ENCODE measurements around the gene PROB1.

PROB1 gene

DNA sequence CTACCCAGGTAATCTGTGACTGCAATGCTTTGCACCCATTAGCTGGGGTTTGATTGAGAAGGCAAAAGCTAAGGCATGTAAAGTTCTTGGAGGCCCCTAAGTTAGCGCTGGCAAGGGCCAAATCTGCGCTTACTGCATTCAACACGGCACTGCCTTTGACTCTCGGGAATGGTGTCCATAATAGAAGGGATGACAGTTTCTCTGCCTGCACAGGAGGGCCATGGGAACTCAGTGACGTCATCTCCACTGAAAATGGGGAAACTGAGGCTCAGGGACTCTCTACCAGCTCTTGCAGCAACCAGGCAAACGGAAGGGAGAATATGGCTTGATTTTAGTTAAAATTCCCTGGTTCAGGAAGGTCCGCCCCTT is 8.5 kb upstream of the PROB1 start:
- TF ChIP-seq ZFX (IDR thresholded peaks at IDR 0.05): no peak
- TF ChIP-seq, protein P1, sequence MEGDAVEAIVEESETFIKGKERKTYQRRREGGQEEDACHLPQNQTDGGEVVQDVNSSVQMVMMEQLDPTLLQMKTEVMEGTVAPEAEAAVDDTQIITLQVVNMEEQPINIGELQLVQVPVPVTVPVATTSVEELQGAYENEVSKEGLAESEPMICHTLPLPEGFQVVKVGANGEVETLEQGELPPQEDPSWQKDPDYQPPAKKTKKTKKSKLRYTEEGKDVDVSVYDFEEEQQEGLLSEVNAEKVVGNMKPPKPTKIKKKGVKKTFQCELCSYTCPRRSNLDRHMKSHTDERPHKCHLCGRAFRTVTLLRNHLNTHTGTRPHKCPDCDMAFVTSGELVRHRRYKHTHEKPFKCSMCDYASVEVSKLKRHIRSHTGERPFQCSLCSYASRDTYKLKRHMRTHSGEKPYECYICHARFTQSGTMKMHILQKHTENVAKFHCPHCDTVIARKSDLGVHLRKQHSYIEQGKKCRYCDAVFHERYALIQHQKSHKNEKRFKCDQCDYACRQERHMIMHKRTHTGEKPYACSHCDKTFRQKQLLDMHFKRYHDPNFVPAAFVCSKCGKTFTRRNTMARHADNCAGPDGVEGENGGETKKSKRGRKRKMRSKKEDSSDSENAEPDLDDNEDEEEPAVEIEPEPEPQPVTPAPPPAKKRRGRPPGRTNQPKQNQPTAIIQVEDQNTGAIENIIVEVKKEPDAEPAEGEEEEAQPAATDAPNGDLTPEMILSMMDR (conservative IDR thresholded peaks at IDR 0.05): no peak
- H3K27ac ChIP-seq: peak overlapping the region; percentile 72

DNA sequence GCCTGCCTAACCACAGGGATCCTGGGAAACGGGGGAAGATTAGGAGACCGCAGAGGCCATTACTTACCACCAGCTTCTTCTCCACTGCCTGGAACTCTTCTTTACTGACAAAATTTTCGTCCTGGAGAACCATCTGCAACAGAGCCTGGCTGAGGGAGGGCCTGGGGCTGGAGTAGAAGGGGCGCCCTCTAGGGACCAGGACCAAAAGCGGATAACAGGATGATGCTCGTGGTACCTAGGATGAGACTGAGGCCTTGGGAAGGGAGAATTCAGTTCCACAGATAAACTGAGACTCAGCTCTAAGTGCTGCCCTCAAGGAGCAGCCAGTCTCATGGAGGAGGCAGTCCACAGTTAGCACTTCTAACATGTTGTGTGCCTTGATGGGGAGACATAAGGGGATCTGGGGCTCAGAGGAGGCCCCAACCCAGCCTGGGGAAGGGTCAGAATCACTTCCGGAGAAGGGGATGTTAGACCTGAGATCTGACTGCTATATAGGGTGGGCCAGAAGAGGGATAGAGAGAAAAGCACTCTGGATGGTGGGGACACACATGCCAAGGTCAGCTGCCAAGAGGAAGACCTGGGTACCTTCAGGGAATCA is 7.8 kb upstream of the PROB1 start:
- peak overlapping the region; percentile 72 for H3K27ac ChIP-seq
- TF ChIP-seq, protein P1 (conservative IDR thresholded peaks at IDR 0.05): peak; percentile 72
- no peak for TF ChIP-seq ZFX (IDR thresholded peaks at IDR 0.05)

DNA sequence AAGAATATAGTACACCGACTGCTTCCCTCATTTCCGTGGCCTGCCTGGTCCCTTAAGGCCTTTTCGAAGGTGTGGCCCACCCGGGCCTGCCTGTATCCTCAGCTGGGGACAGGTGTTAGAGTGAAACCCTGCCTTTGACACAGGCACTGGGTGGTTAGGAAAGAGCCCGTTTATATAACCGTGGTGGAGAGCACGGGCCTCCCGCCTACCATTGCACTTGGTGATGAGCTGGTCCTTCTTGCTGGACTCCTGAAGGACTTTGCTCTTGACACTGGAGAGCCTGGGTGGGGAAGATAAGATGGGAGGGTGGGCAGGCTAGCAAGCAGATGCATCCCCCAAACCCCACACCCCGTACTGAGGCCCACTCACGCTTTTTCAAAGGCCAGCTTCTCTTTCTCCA is 6.6 kb upstream of the PROB1 start:
- TF ChIP-seq, protein P1 (conservative IDR thresholded peaks at IDR 0.05): no peak
- no peak for TF ChIP-seq ZFX (IDR thresholded peaks at IDR 0.05)
- no peak overlapping the region for H3K27ac ChIP-seq

DNA sequence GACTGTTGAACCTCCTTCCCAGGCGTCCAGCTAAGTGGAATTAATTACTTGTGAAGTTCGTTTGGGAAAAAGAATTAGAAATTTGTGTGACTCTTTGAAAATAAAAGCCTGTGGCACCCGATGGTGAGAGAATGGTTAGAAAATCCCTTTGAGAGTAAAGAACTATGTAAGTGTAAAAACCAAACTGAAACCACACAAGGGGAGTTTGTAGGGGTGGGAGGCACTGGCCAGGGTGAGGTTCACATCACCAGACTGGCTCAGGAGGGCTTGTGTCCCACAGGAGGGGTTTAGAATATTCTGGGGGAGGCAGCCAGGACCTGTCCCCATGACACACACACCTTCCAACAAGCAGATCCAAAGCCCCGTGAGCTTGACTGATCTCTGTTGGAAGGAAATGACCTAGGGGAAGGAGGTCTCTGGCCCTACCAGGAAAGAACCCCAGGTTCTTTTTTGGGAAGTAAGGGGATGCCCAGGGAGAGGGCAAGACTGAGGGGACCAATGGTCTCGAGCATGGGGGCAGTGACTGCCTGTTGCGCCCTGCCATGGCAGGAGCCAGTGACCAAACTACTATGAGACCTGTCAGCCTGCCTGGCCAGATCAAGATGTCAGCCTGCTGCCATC is 4.7 kb upstream of the PROB1 start:
- TF ChIP-seq, protein P1 (conservative IDR thresholded peaks at IDR 0.05): no peak
- TF ChIP-seq ZFX (IDR thresholded peaks at IDR 0.05): no peak
- no peak overlapping the region for H3K27ac ChIP-seq

DNA sequence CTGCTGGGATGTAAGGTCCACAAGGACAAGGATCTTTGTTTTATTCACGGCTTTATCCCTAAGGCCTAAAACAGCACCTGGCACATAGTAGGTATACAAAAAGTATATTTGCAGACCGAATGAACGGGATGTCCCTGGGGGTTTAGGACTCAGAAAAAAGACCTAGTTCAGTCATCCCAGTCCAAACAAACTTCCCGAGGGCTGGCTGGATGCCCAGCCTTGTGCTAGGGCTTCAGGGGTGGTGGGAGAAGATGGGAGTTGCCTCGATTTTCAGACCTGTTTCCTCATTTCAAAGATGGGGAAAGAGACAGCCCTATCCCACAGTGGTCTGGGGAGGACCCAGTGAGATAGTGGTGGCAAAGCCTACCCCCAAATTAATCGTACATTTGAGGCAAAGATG is 3.0 kb upstream of the PROB1 start:
- H3K27ac ChIP-seq: no peak overlapping the region
- no peak for TF ChIP-seq ZFX (IDR thresholded peaks at IDR 0.05)
- TF ChIP-seq, protein P1 (conservative IDR thresholded peaks at IDR 0.05): no peak

DNA sequence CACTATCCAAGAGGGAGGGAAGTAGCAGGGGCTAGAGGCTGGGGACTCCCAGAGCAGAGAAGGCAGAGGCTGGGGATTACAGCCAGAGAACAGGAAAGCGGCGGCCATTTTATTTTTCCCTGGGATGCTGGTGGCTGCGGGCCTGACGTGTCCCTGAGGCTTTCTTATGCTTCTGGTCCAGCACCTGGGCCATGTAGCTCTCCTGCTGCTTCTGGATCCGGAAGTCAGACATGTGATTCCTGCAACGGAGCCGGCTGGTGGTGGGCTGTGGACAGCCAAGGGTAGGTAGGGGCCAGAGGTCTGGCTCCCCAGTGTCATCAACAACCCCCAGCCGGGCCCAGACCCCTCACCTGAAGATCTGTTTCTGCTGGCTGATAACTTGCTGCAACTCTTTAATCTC is 1.8 kb upstream of the PROB1 start:
- no peak overlapping the region for H3K27ac ChIP-seq
- no peak for TF ChIP-seq ZFX (IDR thresholded peaks at IDR 0.05)
- TF ChIP-seq, protein P1 (conservative IDR thresholded peaks at IDR 0.05): no peak

DNA sequence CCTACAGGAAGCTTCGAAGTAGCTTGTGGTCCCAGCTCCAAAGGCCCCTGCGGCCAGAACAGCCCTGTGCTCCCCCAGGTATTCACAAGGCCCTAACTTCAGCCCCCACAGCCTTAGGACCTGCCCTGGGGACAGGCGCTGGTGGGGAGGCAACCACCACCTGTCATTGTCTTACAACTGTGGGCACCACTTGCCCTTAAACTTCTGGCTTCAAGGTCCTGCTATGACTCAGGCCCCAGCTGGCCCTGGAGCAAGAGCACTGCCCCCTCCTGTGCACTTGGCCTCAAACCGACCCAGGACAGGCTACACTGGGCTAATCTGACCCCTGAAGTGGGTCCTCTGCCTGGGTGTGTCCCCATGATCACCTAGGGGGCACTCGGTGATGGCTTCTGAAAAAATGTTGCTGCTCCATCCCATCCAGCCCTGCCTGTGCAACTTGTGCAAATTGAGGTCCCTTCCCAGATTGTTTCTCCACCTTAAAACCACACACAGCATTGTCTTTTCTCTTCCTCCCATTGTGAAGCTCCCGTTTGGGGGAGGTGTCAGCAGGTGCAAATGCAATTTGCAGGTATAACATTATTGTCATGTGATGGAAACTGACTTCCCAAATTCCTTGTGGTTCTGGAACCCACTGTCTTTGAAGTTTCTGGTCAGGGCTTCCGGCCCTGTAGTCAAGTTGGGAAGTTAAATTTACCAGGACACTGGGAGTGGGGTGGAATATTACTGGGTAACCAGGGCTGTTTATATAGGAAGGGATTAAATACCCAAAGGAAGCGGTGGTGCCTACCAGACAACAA is 1.1 kb upstream of the PROB1 start:
- TF ChIP-seq, protein P1 (conservative IDR thresholded peaks at IDR 0.05): no peak
- no peak for TF ChIP-seq ZFX (IDR thresholded peaks at IDR 0.05)
- H3K27ac ChIP-seq: no peak overlapping the region

Data from C4-2B (cell line).